DOHH2 (cell line): ENCODE measurements around the gene DZIP1.

Source experiments
- H3F3A ChIP-seq: fragments of 200-600 bp; sonication (generic), shearing (Covaris generic); 2 replicates; pipeline ENCODE4 v1.6.0; 2016; ENCODE audit warnings: antibody characterized with exemption, mild to moderate bottlenecking; ENCODE audit not compliant: control insufficient read depth, insufficient read depth
- H3K27ac ChIP-seq: fragments of 200-600 bp; sonication (generic); 2 replicates; pipeline ENCODE4 v1.5.1; 2014; ENCODE audit warnings: low read depth, mild to moderate bottlenecking, low read length, moderate library complexity
- H3K27me3 ChIP-seq: fragments of 200-600 bp; sonication (generic); 2 replicates; pipeline ENCODE4 v1.6.1; 2014; ENCODE audit warnings: mild to moderate bottlenecking, low read length, mixed read lengths; ENCODE audit not compliant: control insufficient read depth
- H3K36me3 ChIP-seq: fragments of 200-600 bp; sonication (generic); 2 replicates; pipeline ENCODE4 v1.6.1; 2014; ENCODE audit warnings: mild to moderate bottlenecking, low read length, moderate library complexity, mixed read lengths; ENCODE audit not compliant: control insufficient read depth
- H3K4me1 ChIP-seq: fragments of 200-600 bp; sonication (generic); 2 replicates; pipeline ENCODE4 v1.6.1; 2014; ENCODE audit warnings: mild to moderate bottlenecking, low read length, mixed read lengths; ENCODE audit not compliant: control insufficient read depth
- H3K4me2 ChIP-seq: fragments of 200-600 bp; sonication (generic); 2 replicates; pipeline ENCODE4 v1.6.0; 2014; ENCODE audit warnings: mild to moderate bottlenecking, low read length, moderate library complexity
- H3K4me3 ChIP-seq: fragments of 200-600 bp; sonication (generic); 2 replicates; pipeline ENCODE4 v1.5.1; 2014; ENCODE audit warnings: mild to moderate bottlenecking, low read length, mixed read lengths
- H3K79me2 ChIP-seq: fragments of 200-600 bp; sonication (generic); 2 replicates; pipeline ENCODE4 v1.6.1; 2014; ENCODE audit warnings: mild to moderate bottlenecking, low read length, mixed read lengths; ENCODE audit not compliant: control insufficient read depth
- H3K9me2 ChIP-seq: fragments of 200-600 bp; sonication (generic); replicated peaks from 2 replicates; pipeline ENCODE4 v1.6.1; 2014; ENCODE audit warnings: mild to moderate bottlenecking, low read length, mixed read lengths; ENCODE audit not compliant: control insufficient read depth
- H3K9me3 ChIP-seq: fragments of 200-600 bp; sonication (generic); 2 replicates; pipeline ENCODE4 v1.6.1; 2014; ENCODE audit warnings: antibody characterized with exemption, low read length, mixed read lengths; ENCODE audit not compliant: control insufficient read depth, insufficient read depth
- H4K20me1 ChIP-seq: fragments of 200-600 bp; sonication (generic); 2 replicates; pipeline ENCODE4 v1.6.0; 2014; ENCODE audit warnings: low read depth, mild to moderate bottlenecking, antibody characterized with exemption, low read length, moderate library complexity; ENCODE audit not compliant: control insufficient read depth, insufficient read depth
- CTCF ChIP-seq: fragments of 200-600 bp; sonication (generic); IDR thresholded peaks from one replicate; pipeline ENCODE4 v1.5.1; 2014; ENCODE audit warnings: antibody characterized with exemption, mild to moderate bottlenecking, low read depth, low read length; ENCODE audit not compliant: poor library complexity, severe bottlenecking
- EZH2phosphoT487 ChIP-seq: fragments of 200-600 bp; sonication (generic); IDR thresholded peaks from 2 replicates; pipeline ENCODE4 v1.6.1; 2017; ENCODE audit warnings: borderline replicate concordance, mild to moderate bottlenecking, antibody characterized with exemption, low read length, moderate library complexity, mixed read lengths

The DZIP1 gene

GRCh38 chr13:95677564-95678266 is 33.2 kb upstream of the DZIP1 start:
- peaks cover 39% of the 10 kb centered on the region for H3K4me1 ChIP-seq
- no peaks in the 10 kb centered on the region; the same call in none of the 2 replicates for H3F3A ChIP-seq
- H3K4me3 ChIP-seq, result peak overlapping the region; percentile 91
- peaks cover 37% of the 10 kb centered on the region for H3K36me3 ChIP-seq
- H3K4me2 ChIP-seq, result peak overlapping the region; percentile 92
- H3K9me3 ChIP-seq, result no peaks in the 10 kb centered on the region; the same call in 1 of the 2 replicates
- no peaks in the 10 kb centered on the region for H3K9me2 ChIP-seq
- no peaks in the 10 kb centered on the region for H3K27me3 ChIP-seq
- H3K79me2 ChIP-seq, result peaks cover 78% of the 10 kb centered on the region
- H4K20me1 ChIP-seq, result peaks cover 8% of the 10 kb centered on the region; the same call in 1 of the 2 replicates
- H3K27ac ChIP-seq, result peak overlapping the region; percentile 40
- TF ChIP-seq CTCF (no peak), EZH2phosphoT487 (no peak)

- peaks cover 70% of the 10 kb centered on the region for H3K79me2 ChIP-seq
- peak within 1 kb of the TSS; percentile 92 for H3K4me2 ChIP-seq
- no peaks in the 10 kb centered on the region; the same call in none of the 2 replicates for H3F3A ChIP-seq
- H3K9me2 ChIP-seq, result no peaks in the 10 kb centered on the region
- H4K20me1 ChIP-seq, result peaks cover 8% of the 10 kb centered on the region; the same call in 1 of the 2 replicates
- TF ChIP-seq EZH2phosphoT487 (no peak), CTCF (no peak)
- no peaks in the 10 kb centered on the region for H3K27me3 ChIP-seq
- H3K9me3 ChIP-seq, result peaks cover 2% of the 10 kb centered on the region; the same call in 1 of the 2 replicates
- peak within 1 kb of the TSS; percentile 61 for H3K27ac ChIP-seq
- H3K4me1 ChIP-seq, result peaks cover 39% of the 10 kb centered on the region
- peaks cover 39% of the 10 kb centered on the region for H3K36me3 ChIP-seq
- peak within 1 kb of the TSS; percentile 91 for H3K4me3 ChIP-seq
These were observed 32.5 kb upstream of the DZIP1 start, which contains the start of gene DNAJC3 for GRCh38 chr13:95676762-95677563. TSS of gene DNAJC3 (plus strand) at chr13:95677139. CDS start at chr13:95677256, 117 bp downstream.

- H3K4me3 ChIP-seq, result peak overlapping the region; percentile 91
- no peaks in the 10 kb centered on the region for H3K27me3 ChIP-seq
- H3K79me2 ChIP-seq, result peaks cover 63% of the 10 kb centered on the region
- H3K36me3 ChIP-seq, result peaks cover 37% of the 10 kb centered on the region
- H3F3A ChIP-seq, result no peaks in the 10 kb centered on the region; the same call in none of the 2 replicates
- H3K9me2 ChIP-seq, result no peaks in the 10 kb centered on the region
- H3K9me3 ChIP-seq, result peaks cover 7% of the 10 kb centered on the region; the same call in 1 of the 2 replicates
- H3K27ac ChIP-seq, result peak overlapping the region; percentile 61
- peaks cover 8% of the 10 kb centered on the region; the same call in 1 of the 2 replicates for H4K20me1 ChIP-seq
- TF ChIP-seq CTCF (no peak), EZH2phosphoT487 (no peak)
- peaks cover 39% of the 10 kb centered on the region for H3K4me1 ChIP-seq
- H3K4me2 ChIP-seq, result peak overlapping the region; percentile 80
These were observed 31.7 kb upstream of the DZIP1 start for GRCh38 chr13:95676105-95676761.
